Heart left ventricle (tissue), 13 donors: ENCODE data around the gene CBY1.

Experiments used
- CTCF ChIP-seq, 12 donors: fragments of 200-600 bp; sonication (generic) in 4 of 12; IDR thresholded peaks; one replicate each; pipeline versions ENCODE4 v1.5.0 to v1.8.0; 2018 to 2022; ENCODE audit warnings: antibody characterized with exemption in 12 of 12, mild to moderate bottlenecking in 5 of 12
- POLR2A ChIP-seq, 2 donors: fragments of 450-650 bp; IDR thresholded peaks; one replicate each; pipeline ENCODE4 v1.6.1; 2017; ENCODE audit warnings: antibody characterized with exemption in 2 of 2, mild to moderate bottlenecking in 2 of 2, moderate library complexity in 2 of 2
- donor health status: ischemic (EF 13 %, LVEDD 7.1; RV severe dilation, severe dysfunction).
- donor health status: DM: no; HTN: yes; CAD: no.
- donor health status: DM: no; HTN: no; CAD: no.
- donor health status: ischemic (EF 25% LVEDD 6.9; RV normal size, moderate dysfunction).
- donor health status: ischemic (EF 25% LVEDD 5.7; RV mildly dilated, moderate dysfunction).
- donor health status: ischemic (EF 35%, LVEDD 5.7; RV mildly dilated, moderate dysfunction).
- donor health status: nonischemic (EF 11% LVEDD 7.7; RV severe dilation, severe dysfunction).
- donor health status: DM: yes; HTN: yes; CAD: no.
- donor health status: PGD.
- donor health status: ischemic (EF 29% LVEDD 5.4; RV normal size, mild dysfunction).
- donor health status: nonischemic (EF 23%, LVEDD 6.1; RV moderate dilation, normal function).

GRCh38 chr22:38641476-38642040 lies 14.9 kb upstream of the CBY1 start:
- TF ChIP-seq CTCF (IDR thresholded peaks at IDR 0.05) = no peak
- no peak for TF ChIP-seq POLR2A (IDR thresholded peaks at IDR 0.05)
